Mesothelial cell of epicardium (in vitro differentiated cells): ENCODE results near the gene SFMBT2. TPM values are rescaled to one million over a fixed set of nuclear protein-coding genes. Genes with fewer than 3 reads are reported as not detected.
A peak's percentile ranks its signal among the peaks of the same experiment; 100 is the strongest.

Source experiments
- DNase-seq, 2 experiments: peaks; one replicate each; pipeline ENCODE4 v3.0.0; 2021; ENCODE audit warnings: low spot score in 2 of 2; ENCODE audit not compliant: unreplicated experiment in 2 of 2
- H3K27ac Mint-ChIP-seq: 2 replicates; pipeline ENCODE4 v1.8.0; 2021; ENCODE audit warnings: mixed read lengths
- H3K27me3 Mint-ChIP-seq: 2 replicates; pipeline ENCODE4 v1.8.0; 2021; ENCODE audit warnings: low read depth, mixed read lengths
- H3K36me3 Mint-ChIP-seq: 2 replicates; pipeline ENCODE4 v1.8.0; 2021; ENCODE audit warnings: mixed read lengths
- H3K4me1 Mint-ChIP-seq: 2 replicates; pipeline ENCODE4 v1.8.0; 2021; ENCODE audit warnings: mixed read lengths
- H3K4me3 Mint-ChIP-seq: 2 replicates; pipeline ENCODE4 v1.8.0; 2021; ENCODE audit warnings: mild to moderate bottlenecking, moderate library complexity, mixed read lengths
- H3K9me3 Mint-ChIP-seq: 2 replicates; pipeline ENCODE4 v1.8.0; 2021; ENCODE audit warnings: mixed read lengths
- CTCF ChIP-seq: fragments of 200-600 bp; sonication (generic); IDR thresholded peaks from one replicate; pipeline ENCODE4 v1.5.0; 2021; ENCODE audit warnings: antibody characterized with exemption; ENCODE audit not compliant: unreplicated experiment
- total RNA-seq: library from RNA; stranded (reverse); gene quantifications from 3 replicates; pipeline ENCODE4 v1.2.1, GENCODE V29; 2021

Gene SFMBT2
- total RNA-seq, 1 donor from 2014 or later, result 2.3 TPM

GRCh38 chr10:7260912-7261311 lies 149.9 kb downstream of the SFMBT2 start:
- no peak for TF ChIP-seq CTCF
- DNase-seq, result no peak
- H3K9me3 Mint-ChIP-seq, result no peaks in the 10 kb centered on the region
- H3K4me1 Mint-ChIP-seq, result peaks cover 17% of the 10 kb centered on the region
- H3K27ac Mint-ChIP-seq, result no peak overlapping the region
- no peaks in the 10 kb centered on the region for H3K36me3 Mint-ChIP-seq
- no peak overlapping the region for H3K4me3 Mint-ChIP-seq
- peaks cover 65% of the 10 kb centered on the region for H3K27me3 Mint-ChIP-seq

GRCh38 chr10:7260412-7260900 lies 150.4 kb downstream of the SFMBT2 start:
- Mint-ChIP-seq H3K9me3 (no peaks in the 10 kb centered on the region), H3K4me3 (no peak overlapping the region), H3K27me3 (peaks cover 66% of the 10 kb centered on the region), H3K27ac (no peak overlapping the region), H3K4me1 (peaks cover 17% of the 10 kb centered on the region), H3K36me3 (no peaks in the 10 kb centered on the region)
- DNase-seq, result no peak
- peak; percentile 33 for TF ChIP-seq CTCF

GRCh38 chr10:7258948-7259523 lies 151.8 kb downstream of the SFMBT2 start:
- H3K9me3 Mint-ChIP-seq, result no peaks in the 10 kb centered on the region
- H3K4me3 Mint-ChIP-seq, result no peak overlapping the region
- TF ChIP-seq CTCF, result no peak
- peaks cover 17% of the 10 kb centered on the region for H3K4me1 Mint-ChIP-seq
- peaks cover 62% of the 10 kb centered on the region for H3K27me3 Mint-ChIP-seq
- no peak overlapping the region for H3K27ac Mint-ChIP-seq
- no peak for DNase-seq
- H3K36me3 Mint-ChIP-seq, result no peaks in the 10 kb centered on the region

- no peak overlapping the region for H3K27ac Mint-ChIP-seq
- H3K4me1 Mint-ChIP-seq, result peaks cover 10% of the 10 kb centered on the region
Observed at GRCh38 chr10:7255517-7255916, 155.3 kb downstream of the SFMBT2 start.

GRCh38 chr10:7251696-7252465 lies 159.0 kb downstream of the SFMBT2 start:
- TF ChIP-seq CTCF, result no peak
- H3K27me3 Mint-ChIP-seq, result peaks cover 65% of the 10 kb centered on the region
- H3K27ac Mint-ChIP-seq, result no peak overlapping the region
- DNase-seq, result no peak
- H3K9me3 Mint-ChIP-seq, result no peaks in the 10 kb centered on the region
- H3K4me3 Mint-ChIP-seq, result no peak overlapping the region
- H3K36me3 Mint-ChIP-seq, result no peaks in the 10 kb centered on the region
- H3K4me1 Mint-ChIP-seq, result no peaks in the 10 kb centered on the region

More at GRCh38 chr10:7255517-7255916, 155.3 kb downstream of the SFMBT2 start:
- Mint-ChIP-seq H3K36me3 (no peaks in the 10 kb centered on the region), H3K27me3 (peaks cover 54% of the 10 kb centered on the region), H3K9me3 (no peaks in the 10 kb centered on the region), H3K4me3 (no peak overlapping the region)
- TF ChIP-seq CTCF, result no peak
- no peak for DNase-seq
